Uterus (tissue), 4 donors: Measurements from ENCODE around the gene CHN2. TPM values are rescaled to one million over a fixed set of nuclear protein-coding genes. Genes with fewer than 3 reads are reported as not detected.

Experiments used
- DNase-seq, 2 donors: peaks; one replicate each; pipeline ENCODE4 v3.0.0-alpha.2; 2019 to 2020
- H3K27ac ChIP-seq, 2 donors: fragments of 200-600 bp; sonication (generic); 1 replicate in 1 of 2; 2 replicates in 1 of 2; pipeline ENCODE4 v1.5.1; 2016 to 2018
- H3K27me3 ChIP-seq, 2 donors: fragments of 200-600 bp; sonication (generic); one replicate each; pipeline ENCODE4 v1.5.1; 2018 to 2019; ENCODE audit warnings: control low read depth in 1 of 2
- H3K36me3 ChIP-seq, 2 donors: fragments of 200-600 bp; sonication (generic); one replicate each; pipeline ENCODE4 v1.5.1; 2019; ENCODE audit warnings: control low read depth in 1 of 2
- H3K4me1 ChIP-seq, 2 donors: fragments of 200-600 bp; sonication (generic); one replicate each; pipeline ENCODE4 v1.5.1; 2018 to 2019; ENCODE audit warnings: control low read depth in 1 of 2
- H3K4me3 ChIP-seq, 2 donors: fragments of 200-600 bp; sonication (generic); 1 replicate in 1 of 2; 2 replicates in 1 of 2; pipeline ENCODE4 v1.5.1; 2018 to 2019; ENCODE audit warnings: mild to moderate bottlenecking in 1 of 2
- H3K9me3 ChIP-seq, 2 donors: fragments of 200-600 bp; sonication (generic); one replicate each; pipeline ENCODE4 v1.5.1; 2019; ENCODE audit warnings: control low read depth in 1 of 2
- POLR2A ChIP-seq, 2 donors: fragments of 450-650 bp; IDR thresholded peaks; one replicate each; pipeline ENCODE4 v1.6.1; 2016; ENCODE audit warnings: antibody characterized with exemption in 2 of 2, mild to moderate bottlenecking in 1 of 2, moderate library complexity in 1 of 2
- intact Hi-C: fragments of 100-400 bp; cut with DNase I; formaldehyde crosslinking; loops from one replicate; pipeline ENCODE4 v1.15.1; 2023; ENCODE audit warnings: low total_unique reads
- total RNA-seq, 4 donors: library from RNA; depleted of rRNA in 3 of 4; stranded (reverse); fragments of >200 nt in 3 of 4; gene quantifications; one replicate each; pipeline versions ENCODE4 v1.1.0 to v1.2.4, GENCODE V29; 2014 to 2023
- TF ChIP-seq, protein P1 (sequence below), 4 experiments: fragments of 200-600 bp in 2 of 4; fragments of 450-650 bp in 2 of 4; sonication (generic) in 2 of 4; IDR thresholded peaks; one replicate each; pipeline ENCODE4 v1.5.1; 2016 to 2019; ENCODE audit warnings: antibody characterized with exemption in 4 of 4, mild to moderate bottlenecking in 2 of 4, moderate library complexity in 1 of 4
- donor health status: DM: yes; HTN: yes; CAD: no.

The CHN2 gene
- total RNA-seq, 4 donors from 2014 or later: 9.8 to 22.9 (median 18.3) TPM

DNA sequence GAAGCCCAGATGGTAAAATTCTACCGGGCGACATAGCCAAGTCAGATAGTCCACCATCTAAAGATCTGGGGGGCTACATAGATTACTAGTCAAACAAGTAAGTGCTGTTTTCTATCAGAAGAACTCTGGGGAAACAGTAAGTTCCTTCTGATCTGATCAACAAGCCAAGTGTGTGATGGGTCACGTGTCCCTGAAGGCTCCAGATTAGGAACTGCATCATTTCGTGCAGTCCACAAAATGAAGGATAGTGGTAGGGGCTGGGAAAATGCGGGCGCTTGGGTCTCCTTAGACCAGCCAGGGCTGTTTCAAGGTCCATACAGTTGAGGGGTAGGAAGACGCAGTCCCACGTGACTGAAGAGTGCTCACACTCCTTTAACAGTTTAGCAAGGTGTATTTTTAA lies 1.8 kb upstream of the CHN2 start:
- DNase-seq: no peak
- Histone ChIP-seq H3K27me3 (no peaks in the 10 kb centered on the region), H3K27ac (no peak overlapping the region), H3K4me1 (no peaks in the 10 kb centered on the region), H3K4me3 (no peak overlapping the region), H3K36me3 (no peaks in the 10 kb centered on the region), H3K9me3 (no peaks in the 10 kb centered on the region)
- intact Hi-C loops: no loop called here
- no peak for TF ChIP-seq POLR2A (IDR thresholded peaks at IDR 0.05)
- TF ChIP-seq, protein P1, sequence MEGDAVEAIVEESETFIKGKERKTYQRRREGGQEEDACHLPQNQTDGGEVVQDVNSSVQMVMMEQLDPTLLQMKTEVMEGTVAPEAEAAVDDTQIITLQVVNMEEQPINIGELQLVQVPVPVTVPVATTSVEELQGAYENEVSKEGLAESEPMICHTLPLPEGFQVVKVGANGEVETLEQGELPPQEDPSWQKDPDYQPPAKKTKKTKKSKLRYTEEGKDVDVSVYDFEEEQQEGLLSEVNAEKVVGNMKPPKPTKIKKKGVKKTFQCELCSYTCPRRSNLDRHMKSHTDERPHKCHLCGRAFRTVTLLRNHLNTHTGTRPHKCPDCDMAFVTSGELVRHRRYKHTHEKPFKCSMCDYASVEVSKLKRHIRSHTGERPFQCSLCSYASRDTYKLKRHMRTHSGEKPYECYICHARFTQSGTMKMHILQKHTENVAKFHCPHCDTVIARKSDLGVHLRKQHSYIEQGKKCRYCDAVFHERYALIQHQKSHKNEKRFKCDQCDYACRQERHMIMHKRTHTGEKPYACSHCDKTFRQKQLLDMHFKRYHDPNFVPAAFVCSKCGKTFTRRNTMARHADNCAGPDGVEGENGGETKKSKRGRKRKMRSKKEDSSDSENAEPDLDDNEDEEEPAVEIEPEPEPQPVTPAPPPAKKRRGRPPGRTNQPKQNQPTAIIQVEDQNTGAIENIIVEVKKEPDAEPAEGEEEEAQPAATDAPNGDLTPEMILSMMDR (IDR thresholded peaks at IDR 0.05): no peak

DNA sequence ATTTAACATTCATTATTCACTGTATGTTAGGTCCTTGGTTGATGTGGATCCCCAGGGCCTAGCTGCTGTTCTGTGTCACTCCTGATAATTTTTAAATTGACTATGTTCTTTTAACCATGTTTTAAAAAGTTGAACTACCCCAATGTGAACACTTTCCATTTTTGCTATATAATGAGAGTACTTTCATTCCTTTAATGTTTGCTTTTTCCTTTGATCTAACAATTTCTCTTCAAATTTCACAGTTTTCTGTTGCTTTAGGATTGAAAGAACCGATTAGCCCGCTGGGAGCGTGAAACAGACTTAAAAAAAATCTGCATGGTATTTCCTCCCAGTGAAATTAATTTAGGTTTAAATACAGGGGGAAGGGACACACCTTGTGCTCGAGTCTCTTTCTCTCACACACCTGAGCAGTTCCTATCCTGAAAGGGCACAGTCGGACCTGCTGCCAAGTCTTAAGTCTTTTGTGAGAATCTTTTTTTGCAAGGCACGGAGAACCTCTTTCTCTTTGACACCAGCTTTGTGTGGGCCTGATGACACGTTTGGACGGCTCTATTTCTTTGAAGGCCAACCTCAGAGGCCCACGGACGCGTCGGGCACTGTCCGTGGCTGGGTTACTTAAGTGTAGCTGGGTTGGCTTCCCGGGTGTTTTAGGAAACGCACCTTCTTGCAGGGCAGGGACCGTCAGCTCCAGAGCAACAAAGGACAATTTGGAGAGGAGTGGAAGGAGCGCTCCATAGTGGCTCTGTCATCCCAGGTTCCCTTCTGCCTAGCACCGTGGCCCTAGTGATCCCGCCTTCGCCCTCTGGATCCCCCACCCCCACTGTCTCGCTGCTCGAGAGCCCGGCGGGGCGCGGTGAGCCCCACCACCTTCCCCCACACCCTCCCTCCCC lies 1.0 kb upstream of the CHN2 start:
- Histone ChIP-seq H3K9me3 (no peaks in the 10 kb centered on the region), H3K27me3 (no peaks in the 10 kb centered on the region), H3K36me3 (no peaks in the 10 kb centered on the region), H3K27ac (peak overlapping the region; percentile 47 to 55), H3K4me3 (peak overlapping the region; percentile 56 to 62), H3K4me1 (no peaks in the 10 kb centered on the region)
- intact Hi-C loops: no loop called here
- TF ChIP-seq, protein P1 (IDR thresholded peaks at IDR 0.05): no peak
- TF ChIP-seq POLR2A (IDR thresholded peaks at IDR 0.05): no peak
- DNase-seq: no peak

DNA sequence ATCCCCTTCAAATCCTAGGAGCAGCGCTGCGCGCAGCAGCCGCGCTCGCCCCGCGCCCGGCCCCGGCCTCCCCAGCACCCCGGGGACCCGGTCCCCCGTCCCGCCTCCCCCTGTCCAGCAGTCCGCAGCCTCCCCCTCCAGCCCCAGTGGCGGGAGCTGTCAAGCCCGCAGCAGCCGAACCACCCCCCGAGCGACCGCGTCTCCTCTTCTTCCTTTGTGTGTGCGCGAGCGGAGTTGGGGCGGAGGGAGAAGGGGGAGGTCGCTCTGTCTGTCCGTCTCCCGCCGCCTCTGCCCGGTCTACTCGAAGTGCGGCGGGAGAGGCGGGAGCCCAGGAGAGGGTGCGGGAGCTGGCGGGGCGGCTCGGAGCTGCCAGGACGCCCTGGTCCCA lies 375 bp upstream of the CHN2 start:
- no peaks in the 10 kb centered on the region for H3K27me3 ChIP-seq
- no peaks in the 10 kb centered on the region for H3K36me3 ChIP-seq
- H3K4me3 ChIP-seq: peak overlapping the region; percentile 56 to 62
- intact Hi-C loops: no loop called here
- peak overlapping the region; percentile 47 to 55 for H3K27ac ChIP-seq
- no peak for TF ChIP-seq POLR2A (IDR thresholded peaks at IDR 0.05)
- TF ChIP-seq, protein P1 (IDR thresholded peaks at IDR 0.05): no peak
- DNase-seq: peak in 1 of 2 donors; percentile 19
- no peaks in the 10 kb centered on the region for H3K9me3 ChIP-seq
- no peaks in the 10 kb centered on the region for H3K4me1 ChIP-seq

DNA sequence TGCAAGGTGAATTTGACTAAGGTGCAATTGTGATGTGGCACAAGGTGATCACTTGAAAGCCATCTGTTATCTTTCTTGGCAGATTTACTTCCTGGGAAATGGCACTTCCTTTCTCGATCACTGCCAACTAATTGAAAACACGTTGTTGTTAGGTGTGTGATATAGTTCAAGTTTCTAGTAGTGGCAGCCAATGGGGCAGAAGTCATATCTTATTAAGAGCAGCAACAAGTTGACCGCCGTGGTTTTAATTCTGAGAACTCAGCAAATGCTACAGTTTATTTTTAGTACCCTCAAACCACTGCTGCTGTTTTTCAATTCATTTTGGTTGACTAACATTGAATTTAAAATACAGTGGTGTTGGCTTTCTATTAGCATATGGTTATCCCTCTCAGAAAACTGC lies 1.6 kb downstream of the CHN2 start:
- DNase-seq: no peak
- H3K9me3 ChIP-seq: no peaks in the 10 kb centered on the region
- H3K4me1 ChIP-seq: no peaks in the 10 kb centered on the region
- no peaks in the 10 kb centered on the region for H3K36me3 ChIP-seq
- intact Hi-C loops: no loop called here
- TF ChIP-seq, protein P1 (IDR thresholded peaks at IDR 0.05): no peak
- no peak for TF ChIP-seq POLR2A (IDR thresholded peaks at IDR 0.05)
- no peak overlapping the region for H3K4me3 ChIP-seq
- no peaks in the 10 kb centered on the region for H3K27me3 ChIP-seq
- H3K27ac ChIP-seq: no peak overlapping the region

DNA sequence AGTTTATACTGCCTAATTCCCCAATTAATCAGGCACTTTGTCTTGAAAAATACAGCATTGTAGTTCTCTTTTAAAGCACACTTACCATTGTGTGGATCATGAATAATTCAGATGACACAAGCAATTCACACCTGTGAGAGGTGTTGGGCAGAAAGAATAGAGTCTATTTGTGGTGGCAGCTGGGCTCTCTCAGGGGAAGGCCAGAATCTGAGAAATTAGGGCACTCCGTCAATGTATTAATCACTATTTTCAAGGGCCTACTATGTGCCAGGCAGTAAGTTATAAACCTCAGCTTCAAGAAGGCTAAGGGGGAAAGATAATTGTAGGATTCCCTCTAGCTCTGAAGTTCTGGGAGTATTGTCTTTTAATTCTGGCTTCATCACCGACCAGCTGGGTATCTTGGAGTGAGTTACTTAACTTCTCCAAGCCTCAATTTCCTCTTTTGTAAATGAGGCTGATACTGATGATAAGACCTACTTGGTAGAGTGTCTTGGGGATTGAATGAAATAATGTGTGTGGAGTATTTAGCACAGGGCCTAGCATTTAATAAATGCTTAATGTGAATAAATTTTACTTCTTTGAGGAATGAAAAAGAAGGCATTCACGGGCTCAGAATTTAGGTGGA lies 2.5 kb downstream of the CHN2 start:
- no peak for DNase-seq
- no peaks in the 10 kb centered on the region for H3K36me3 ChIP-seq
- H3K27me3 ChIP-seq: no peaks in the 10 kb centered on the region
- H3K27ac ChIP-seq: no peak overlapping the region
- intact Hi-C loops: no loop called here
- H3K4me1 ChIP-seq: no peaks in the 10 kb centered on the region
- H3K4me3 ChIP-seq: no peak overlapping the region
- H3K9me3 ChIP-seq: no peaks in the 10 kb centered on the region
- TF ChIP-seq, protein P1 (IDR thresholded peaks at IDR 0.05): no peak
- TF ChIP-seq POLR2A (IDR thresholded peaks at IDR 0.05): no peak
